ELR (cell line): ENCODE measurements around the gene AP2M1.

ENCODE experiments used
- DNase-seq: peaks from one replicate; pipeline ENCODE4 v3.0.0-alpha.2; 2015; ENCODE audit warnings: low read depth

AP2M1 gene

GRCh38 chr3:184228376-184229137, 53.9 kb downstream of the AP2M1 start:
- no peak for DNase-seq

- DNase-seq: peak; percentile 72
These were observed 54.9 kb downstream of the AP2M1 start, which contains the start of gene VWA5B2 for GRCh38 chr3:184229394-184230080. Gene VWA5B2 (plus strand): TSS chr3:184229585. CDS start chr3:184230529, 944 bp downstream.

- DNase-seq: no peak
These were observed 55.5 kb downstream of the AP2M1 start for GRCh38 chr3:184230081-184230602.

- DNase-seq: no peak
These were observed 56.2 kb downstream of the AP2M1 start for GRCh38 chr3:184230603-184231528.

- DNase-seq: no peak
These were observed 57.0 kb downstream of the AP2M1 start for GRCh38 chr3:184231671-184232070.

GRCh38 chr3:184233127-184233843, 58.6 kb downstream of the AP2M1 start:
- no peak for DNase-seq
